NT2/D1 (cell line): ENCODE results near the gene NNMT.

Experiments used
- SUZ12 ChIP-seq: IDR thresholded peaks from 2 replicates; pipeline ENCODE4 v1.6.1; 2011; ENCODE audit not compliant: insufficient read length, insufficient read depth; ENCODE audit errors: extremely low read depth
- YY1 ChIP-seq: IDR thresholded peaks from 2 replicates; pipeline ENCODE4 v1.6.1; 2011; ENCODE audit not compliant: insufficient read length, insufficient read depth
- ZNF274 ChIP-seq: IDR thresholded peaks from 2 replicates; pipeline ENCODE4 v1.6.1; 2011; ENCODE audit warnings: mild to moderate bottlenecking, low read depth, low read length

DNA sequence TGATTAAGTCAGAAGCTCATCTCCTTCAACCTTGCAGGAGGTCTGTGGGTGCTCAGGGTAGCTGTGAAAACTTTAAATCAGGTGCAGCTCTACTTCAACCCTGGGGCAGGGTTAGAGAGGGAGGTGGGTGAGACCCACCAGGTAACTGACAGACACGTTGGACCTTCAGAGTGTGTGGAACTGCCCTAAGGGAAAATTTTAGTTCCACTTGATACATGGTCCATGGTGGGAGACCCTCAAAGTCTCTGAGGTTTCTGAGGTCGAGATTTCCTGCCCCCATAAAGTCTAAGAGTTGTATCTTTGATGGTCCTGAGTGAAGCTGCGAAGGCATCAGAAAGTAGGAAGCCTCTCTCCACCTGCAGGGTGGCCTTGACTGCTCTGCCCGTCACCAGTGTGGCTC lies 23.9 kb upstream of the NNMT start:
- TF ChIP-seq ZNF274, result no peak
- no peak for TF ChIP-seq YY1
- no peak for TF ChIP-seq SUZ12
